ENCODE results near the gene FYN. TPM values are rescaled to one million over a fixed set of nuclear protein-coding genes. Genes with fewer than 3 reads are reported as not detected.

FYN gene
- total and polyA plus RNA-seq, 9 of the 15 experiments (the other 6 are each of a cell fraction or from before 2014, with no cell fraction given) = 2.9 to 22.1 (median 11.4) TPM

DNA sequence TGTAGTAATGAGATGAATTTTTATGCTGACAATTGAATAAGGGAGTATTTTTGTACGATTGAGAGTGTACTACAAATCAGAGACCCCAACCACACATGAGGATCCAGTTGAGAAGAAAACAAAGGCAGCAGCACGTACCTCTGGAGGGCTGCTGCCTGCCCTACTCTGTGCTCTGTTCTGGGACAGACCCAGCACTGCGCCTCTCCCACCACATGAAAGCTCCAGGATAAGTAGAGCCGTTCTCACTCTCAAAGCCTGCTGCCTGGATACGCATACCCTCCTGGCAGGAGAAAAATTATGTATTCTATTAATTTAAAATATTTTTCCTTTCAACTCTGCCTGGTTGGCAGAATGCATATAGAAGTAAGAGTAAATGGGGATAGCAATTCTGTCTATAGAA lies 256.1 kb downstream of the FYN start:
- CTCF ChIA-PET (ENCODE audit: low intra/inter-chr PET ratio) = no interaction called here

More for the DNA sequence above, 256.1 kb downstream of the FYN start:
- POLR2A ChIA-PET = interaction anchor here (1.3 kb wide), 1 partner anchor 12 kb away, joined by 6 read pairs; the partner anchor contains the start of gene TRAF3IP2
- no peaks in the 10 kb centered on the region for H3K79me2 ChIP-seq (ENCODE audit: control insufficient read depth, insufficient read depth, low read length)
- in situ Hi-C loops (cut with MboI) (no loop called here), intact Hi-C loops (cut with micrococcal nuclease) (no loop called here)
- peaks cover 4 to 40% of the 10 kb centered on the region in 2 experiments; a peak in 3 of 5 replicates for H3K27me3 ChIP-seq (ENCODE audit: control insufficient read depth in 2 of 2, insufficient read depth in 2 of 2, low read length in 2 of 2)
- FAIRE-seq = no peak
- H3K4me1 ChIP-seq (replicated peaks in 1 of 2; ENCODE audit: control insufficient read depth in 2 of 2, insufficient read depth in 2 of 2, low read length in 2 of 2) = peaks cover 8 to 11% of the 10 kb centered on the region in 2 experiments; a peak in 4 of 5 replicates
- no peak for DNase-seq (ENCODE audit: extremely low read depth in 1 of 4, low spot score in 3 of 4)
- H3K27ac ChIP-seq (ENCODE audit: extremely low read depth, low read depth, low read length) = no peak overlapping the region
- H3K4me2 ChIP-seq (ENCODE audit: insufficient read depth, low read length) = no peak overlapping the region
- ATAC-seq = no peak
- 21% methylated on average over 5 of the region's 5 CpGs for WGBS (ENCODE audit: insufficient coverage, low coverage, missing lambda C conversion rate)
- no peaks in the 10 kb centered on the region for H4K20me1 ChIP-seq (replicated peaks; ENCODE audit: control insufficient read depth, insufficient read depth, low read length)
- H3K9ac ChIP-seq (ENCODE audit: insufficient read depth in 1 of 2, low read depth in 2 of 2, low read length in 2 of 2) = no peak overlapping the region
- no peaks in the 10 kb centered on the region for H3K9me3 ChIP-seq (replicated peaks; ENCODE audit: control insufficient read depth, insufficient read depth, low read depth, low read length)
- H3K4me3 ChIP-seq = no peak overlapping the region
- no peak for TF ChIP-seq ZNF518B (CRISPR knock-in tag; IDR thresholded peaks at IDR 0.05)
- no peak for TF ChIP-seq BCL6 (CRISPR knock-in tag; IDR thresholded peaks at IDR 0.05)
- TF ChIP-seq ZNF316 (IDR thresholded peaks at IDR 0.05) = peak; percentile 30; the same call in 1 of the 2 replicates
- no peak for TF ChIP-seq CCAR2 (IDR thresholded peaks at IDR 0.05; ENCODE audit: low read depth, low read length)
- H2AFZ ChIP-seq (ENCODE audit: low read depth, low read length) = no peak overlapping the region
- H3K36me3 ChIP-seq (ENCODE audit: control insufficient read depth, insufficient read depth, low read length) = no peaks in the 10 kb centered on the region
- BruUV-seq (replicated peaks) = no TSS peak
- no peaks in the 10 kb centered on the region for H3K9me1 ChIP-seq (ENCODE audit: control insufficient read depth, insufficient read depth, low read length)

All from K562 (cell line).